Stimulated activated CD4-positive, alpha-beta T cell treated with anti-CD3 and anti-CD28 coated beads, Interleukin-1b, Interleukin-23, amount 100 ng/mL, for 48 hours (primary cell): ENCODE results near the gene RSF1.

Experiments
- DNase-seq: peaks from one replicate; pipeline ENCODE4 v3.0.0-alpha.2; 2020

Gene RSF1

GRCh38 chr11:77800449-77800848 lies 20.1 kb downstream of the RSF1 start:
- DNase-seq, result no peak

DNA sequence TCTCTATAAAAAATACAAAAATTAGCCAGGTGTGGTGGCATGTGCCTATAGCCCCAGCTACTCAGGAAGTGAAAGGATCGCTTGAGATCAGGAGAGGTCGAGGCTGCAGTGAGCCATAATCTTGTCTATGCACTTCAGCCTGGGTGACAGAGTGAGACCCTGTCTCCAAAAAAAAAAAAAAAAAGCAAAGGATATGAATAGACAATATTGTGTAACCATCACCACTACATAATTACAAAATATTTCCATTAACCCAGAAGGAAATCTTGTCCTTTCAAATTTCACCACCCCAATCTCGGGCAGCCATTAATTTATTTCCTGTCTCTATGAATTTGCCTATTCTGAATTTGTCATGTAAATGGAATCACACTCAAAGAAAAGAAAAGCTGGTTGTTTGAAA lies 21.2 kb downstream of the RSF1 start:
- no peak for DNase-seq

DNA sequence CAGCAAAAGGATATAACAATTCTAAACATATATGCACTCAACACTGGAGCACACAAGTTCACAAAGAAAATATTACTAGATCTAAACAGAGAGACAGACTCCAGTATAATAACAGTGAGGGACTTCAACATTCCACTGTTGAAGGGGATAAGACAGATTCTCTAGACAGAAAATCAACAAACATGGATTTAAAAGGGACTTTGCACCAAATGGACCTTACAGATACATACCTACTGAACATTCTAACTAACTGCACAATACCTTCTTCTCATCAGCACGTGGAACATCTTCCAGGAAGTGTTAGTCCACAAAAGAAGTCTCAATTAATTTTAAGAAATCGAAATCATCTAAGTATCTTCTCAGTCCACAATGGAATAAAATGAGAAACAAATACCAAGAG lies 26.6 kb downstream of the RSF1 start:
- no peak for DNase-seq

GRCh38 chr11:77791301-77791700 lies 29.2 kb downstream of the RSF1 start:
- DNase-seq, result no peak

DNA sequence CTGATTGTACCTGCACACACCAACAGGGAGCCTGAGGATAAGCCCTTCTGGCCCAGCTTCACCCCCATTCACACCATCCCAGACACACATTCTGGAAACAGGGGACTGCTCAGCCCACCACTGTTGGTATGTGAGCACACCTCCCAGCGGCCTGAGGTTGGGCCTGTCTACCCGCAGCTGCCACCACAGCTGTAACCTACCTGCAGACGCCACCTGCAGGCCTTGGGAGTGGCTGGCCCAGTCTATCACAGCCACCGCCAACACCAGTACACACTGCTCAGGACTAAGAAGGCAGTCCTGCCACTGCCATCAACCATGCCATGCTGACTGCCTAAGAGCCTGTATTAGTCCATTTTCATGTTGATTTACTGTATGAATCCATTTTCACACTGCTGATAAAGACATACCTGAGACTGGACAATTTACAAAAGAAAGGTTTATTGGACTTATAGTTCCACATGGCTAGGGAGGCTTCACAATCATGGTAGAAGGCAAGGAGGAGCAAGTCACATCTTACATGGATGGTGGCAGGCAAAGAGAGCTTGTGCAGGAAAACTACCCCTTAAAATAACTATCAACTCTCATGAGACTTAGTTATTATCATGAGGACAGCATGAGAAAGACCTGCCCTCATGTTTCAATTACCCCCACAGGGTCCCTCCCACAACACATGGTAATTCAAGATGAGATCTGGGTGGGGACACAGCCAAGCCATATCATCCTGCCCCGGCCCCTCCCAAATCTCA lies 30.6 kb downstream of the RSF1 start:
- no peak for DNase-seq

DNA sequence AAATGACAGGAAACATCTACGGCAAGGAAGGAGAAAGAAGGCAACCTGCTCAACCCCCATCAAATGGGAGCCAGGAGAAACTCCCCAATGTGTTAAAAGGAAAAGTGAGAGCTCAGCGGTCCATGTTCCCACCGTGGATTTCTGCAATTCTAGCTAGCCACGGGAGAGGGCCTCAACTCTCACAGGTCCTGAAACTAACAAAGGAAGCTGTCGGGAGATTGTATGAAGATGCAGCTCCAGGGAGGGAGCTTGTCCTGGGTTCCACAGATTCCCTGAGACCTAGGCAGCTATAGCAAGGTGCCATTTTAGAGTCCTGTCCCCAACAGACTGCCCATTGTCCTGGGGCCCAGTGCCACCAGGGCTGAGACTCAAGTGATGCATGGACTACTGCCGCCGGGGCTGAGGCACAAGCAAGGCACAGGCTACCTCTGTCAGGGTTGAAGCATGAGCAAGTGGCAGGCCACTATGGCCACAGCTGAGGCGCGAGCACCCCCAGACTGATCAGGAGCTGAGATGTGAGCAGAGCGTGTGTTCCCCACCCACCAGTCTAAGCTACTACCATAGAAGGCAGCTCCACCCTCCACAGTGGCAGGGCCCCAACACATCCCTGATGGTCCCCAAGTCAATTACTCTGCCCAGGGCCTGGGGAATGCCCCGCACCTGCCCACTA lies 31.3 kb downstream of the RSF1 start:
- DNase-seq, result no peak

GRCh38 chr11:77784572-77784971 lies 36.0 kb downstream of the RSF1 start:
- DNase-seq, result no peak

GRCh38 chr11:77783025-77783424 lies 37.5 kb downstream of the RSF1 start:
- DNase-seq, result no peak

GRCh38 chr11:77779935-77780334 lies 40.6 kb downstream of the RSF1 start:
- DNase-seq, result no peak

GRCh38 chr11:77778549-77778948 lies 42.0 kb downstream of the RSF1 start:
- DNase-seq, result no peak

GRCh38 chr11:77778118-77778517 lies 42.4 kb downstream of the RSF1 start:
- no peak for DNase-seq

GRCh38 chr11:77776455-77776854 lies 44.1 kb downstream of the RSF1 start:
- DNase-seq, result no peak

GRCh38 chr11:77775936-77776335 lies 44.6 kb downstream of the RSF1 start:
- no peak for DNase-seq

GRCh38 chr11:77771135-77771534 lies 49.4 kb downstream of the RSF1 start:
- DNase-seq, result no peak

DNA sequence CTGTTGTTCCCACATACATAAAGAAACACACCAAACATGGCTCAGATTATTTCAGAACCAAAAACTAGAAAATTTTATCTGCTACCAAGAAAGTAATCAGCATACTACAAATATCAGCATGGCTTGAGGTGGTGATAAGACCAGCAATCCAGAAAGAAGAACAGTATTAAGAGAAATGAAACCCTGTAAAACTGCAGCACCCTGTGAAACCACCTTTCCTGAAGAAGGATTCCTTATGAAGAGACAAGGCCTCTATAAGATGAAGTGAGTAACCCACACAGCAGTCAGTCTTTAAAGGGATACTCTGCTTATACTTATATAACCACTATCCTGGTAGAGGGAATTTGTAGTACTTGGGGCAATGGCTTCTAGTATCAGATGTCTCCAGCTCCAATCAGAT lies 49.9 kb downstream of the RSF1 start:
- DNase-seq, result no peak

GRCh38 chr11:77762426-77762825 lies 58.1 kb downstream of the RSF1 start:
- DNase-seq, result no peak

DNA sequence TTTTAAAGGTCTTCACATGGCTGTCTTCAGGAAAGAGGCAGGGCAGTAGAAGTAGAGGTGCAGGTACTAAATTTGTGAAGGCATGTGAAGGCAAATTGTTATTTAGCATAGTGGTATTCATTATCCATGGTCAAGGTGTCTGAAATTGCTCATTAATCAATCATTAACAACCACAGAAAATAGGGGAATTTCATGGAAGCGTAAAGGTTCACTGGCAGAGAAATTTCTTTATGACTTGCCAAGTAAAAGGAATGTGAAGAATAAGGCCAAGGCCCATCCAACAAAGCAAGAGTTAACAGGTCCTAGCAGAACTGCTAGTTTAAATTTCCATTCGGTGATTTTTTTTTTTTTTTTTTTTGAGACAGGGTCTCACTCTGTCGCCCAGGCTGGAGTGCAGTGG lies 59.0 kb downstream of the RSF1 start:
- no peak for DNase-seq

DNA sequence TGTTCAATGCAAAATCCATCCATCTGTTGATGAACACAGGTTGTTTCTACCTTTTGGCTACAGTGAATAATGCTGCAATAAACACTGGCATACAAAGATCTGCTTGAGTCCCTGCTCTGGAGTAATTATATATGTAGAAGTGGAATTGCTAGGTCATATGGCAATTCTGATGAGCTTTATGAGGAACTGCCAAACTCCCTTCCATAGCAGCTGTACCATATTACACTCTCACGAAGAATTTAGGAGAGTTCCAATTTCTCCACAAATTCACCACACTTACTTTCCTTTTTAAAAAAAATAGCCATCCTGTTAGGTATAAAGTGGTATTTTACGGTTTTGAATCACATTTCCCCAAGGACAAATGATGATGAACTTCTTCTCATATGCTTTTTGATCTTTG lies 62.2 kb downstream of the RSF1 start:
- no peak for DNase-seq

DNA sequence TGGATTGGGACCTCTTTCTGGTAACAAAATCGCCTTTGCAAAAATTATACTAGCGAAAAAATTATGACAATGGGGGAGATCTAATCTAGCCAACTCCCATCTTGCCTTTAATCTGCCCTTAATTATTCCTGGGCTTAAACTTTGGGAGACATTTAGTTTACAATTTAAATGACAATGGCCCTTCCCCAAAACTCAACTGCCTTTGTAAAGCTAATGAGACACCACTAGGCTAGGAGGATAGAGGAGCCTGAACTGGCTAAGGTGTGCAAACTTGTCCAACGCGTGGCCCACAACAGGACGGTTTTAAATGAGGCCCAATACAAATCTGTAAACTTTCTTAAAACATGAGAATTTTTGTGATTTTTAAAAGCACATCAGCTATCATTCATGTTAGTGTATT lies 67.3 kb downstream of the RSF1 start:
- DNase-seq, result no peak

GRCh38 chr11:77752516-77752915 lies 68.0 kb downstream of the RSF1 start:
- no peak for DNase-seq

- no peak for DNase-seq
These were observed 69.9 kb downstream of the RSF1 start for GRCh38 chr11:77750394-77751156.

GRCh38 chr11:77749232-77749631 lies 71.3 kb downstream of the RSF1 start:
- DNase-seq, result no peak

GRCh38 chr11:77748266-77748665 lies 72.3 kb downstream of the RSF1 start:
- DNase-seq, result no peak

DNA sequence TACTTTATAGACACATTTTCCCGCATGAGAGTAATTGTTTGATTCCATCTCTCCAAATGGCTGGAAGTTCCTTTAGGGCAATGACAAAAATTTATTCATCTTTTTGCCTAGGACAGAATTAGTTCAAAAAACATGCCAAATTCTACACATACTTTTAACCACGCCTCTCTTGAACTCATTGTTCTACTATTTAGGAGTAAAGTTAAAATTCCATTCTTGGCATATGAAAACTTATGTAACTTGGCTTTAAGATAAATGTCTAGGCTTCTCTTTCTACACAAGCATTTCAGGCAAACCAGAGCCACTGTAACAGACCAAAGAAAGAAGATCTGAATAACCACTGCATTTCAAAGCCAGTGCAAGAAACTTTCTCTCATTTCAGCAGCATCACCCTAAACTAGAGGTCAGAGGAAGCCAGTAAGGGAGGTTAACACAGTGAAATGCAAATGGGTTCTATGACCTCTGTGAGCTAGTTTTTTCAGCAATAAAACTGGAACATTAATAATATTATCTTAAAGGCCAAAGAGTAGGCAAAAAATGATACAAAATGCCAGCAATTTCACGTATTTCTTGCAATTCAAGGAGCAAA lies 73.0 kb downstream of the RSF1 start:
- DNase-seq, result no peak
